K562 (cell line): ENCODE measurements around the gene CPT1A. TPM values are rescaled to one million over a fixed set of nuclear protein-coding genes. Genes with fewer than 3 reads are reported as not detected.
A peak's percentile ranks its signal among the peaks of the same experiment; 100 is the strongest.

Source experiments
- ATAC-seq: fragments of 200-7000 bp; cut with Tn5 transposase; 3 replicates; pipeline ENCODE4 v1.9.1; 2020; ENCODE audit warnings: moderate library complexity
- BruUV-seq: library from RNA; stranded (reverse); fragments of 400-500 nt; replicated peaks from 2 replicates; lab custom pipeline; 2021; lab: Mats Ljungman, UMichigan
- CTCF ChIA-PET: fragments of 300-600 bp; formaldehyde crosslinking; extraction: SDS; loops from one replicate; lab custom pipeline; 2021; ENCODE audit warnings: low intra/inter-chr PET ratio; lab: Yijun Ruan, JAX
- POLR2A ChIA-PET: fragments of 300-600, 350-650 bp; sonication (Branson Sonifier 250); formaldehyde crosslinking; extraction: SDS; loops from one replicate; lab custom pipeline; 2021; ENCODE audit warnings: antibody characterized with exemption, inconsistent platforms; lab: Yijun Ruan, JAX
- DNase-seq, 4 experiments: peaks; one replicate each; pipeline versions ENCODE4 v3.0.0 to v3.0.0-alpha.2; 2011 to 2018; ENCODE audit warnings: low spot score in 3 of 4, mixed read lengths in 3 of 4; ENCODE audit errors: extremely low read depth in 1 of 4
- FAIRE-seq: peaks from 2 replicates; lab custom pipeline; 2011; peaks lifted over from hg19 to GRCh38; lab: Jason Lieb, UNC
- H2AFZ ChIP-seq: 2 replicates; pipeline ENCODE4 v1.6.0; 2011; ENCODE audit warnings: low read depth, low read length, control low read depth, inconsistent platforms
- H3K27ac ChIP-seq: fragments of 200-600 bp; 3 replicates; pipeline ENCODE4 v1.8.0; 2011; ENCODE audit warnings: low read depth, mild to moderate bottlenecking, control low read depth, inconsistent platforms, low read length, moderate library complexity, mixed read lengths; ENCODE audit errors: extremely low read depth
- H3K27me3 ChIP-seq, 2 experiments: fragments of 300-600 bp in 1 of 2; 2 replicates in 1 of 2; 3 replicates in 1 of 2; pipeline versions ENCODE4 v1.6.0 to v1.8.0; 2011; ENCODE audit warnings: inconsistent platforms in 2 of 2, low read length in 2 of 2, mild to moderate bottlenecking in 1 of 2, mixed read lengths in 1 of 2, moderate library complexity in 1 of 2; ENCODE audit not compliant: control insufficient read depth in 2 of 2, insufficient read depth in 2 of 2
- H3K36me3 ChIP-seq: fragments of 300-600 bp; 3 replicates; pipeline ENCODE4 v1.8.0; 2011; ENCODE audit warnings: mild to moderate bottlenecking, low read length, inconsistent platforms; ENCODE audit not compliant: control insufficient read depth, insufficient read depth
- H3K4me1 ChIP-seq, 2 experiments: fragments of 200-600 bp in 1 of 2; replicated peaks in 1 of 2; 2 replicates in 1 of 2; 3 replicates in 1 of 2; pipeline versions ENCODE4 v1.5.1 to v1.8.0; 2011; ENCODE audit warnings: inconsistent platforms in 2 of 2, low read length in 2 of 2, mild to moderate bottlenecking in 1 of 2, mixed read lengths in 1 of 2, moderate library complexity in 1 of 2; ENCODE audit not compliant: control insufficient read depth in 2 of 2, insufficient read depth in 2 of 2
- H3K4me2 ChIP-seq: 2 replicates; pipeline ENCODE4 v1.6.1; 2011; ENCODE audit warnings: low read length, control low read depth, inconsistent platforms, mixed read lengths; ENCODE audit not compliant: insufficient read depth
- H3K4me3 ChIP-seq: fragments of 200-600 bp; sonication (generic), shearing (Covaris generic); 2 replicates; pipeline ENCODE4 v1.5.1; 2016; ENCODE audit warnings: control low read depth, inconsistent platforms
- H3K79me2 ChIP-seq: fragments of 200-600 bp; 3 replicates; pipeline ENCODE4 v1.8.0; 2011; ENCODE audit warnings: low read length, inconsistent platforms; ENCODE audit not compliant: control insufficient read depth, insufficient read depth
- H3K9ac ChIP-seq, 2 experiments: 2 replicates each; pipeline versions ENCODE4 v1.6.0 to v1.6.1; 2011; ENCODE audit warnings: low read depth in 2 of 2, low read length in 2 of 2, control low read depth in 1 of 2, inconsistent platforms in 1 of 2, mild to moderate bottlenecking in 1 of 2, mixed read lengths in 1 of 2; ENCODE audit not compliant: insufficient read depth in 1 of 2
- H3K9me1 ChIP-seq: one replicate; pipeline ENCODE4 v1.6.0; 2011; ENCODE audit warnings: inconsistent platforms, mild to moderate bottlenecking, low read length, moderate library complexity; ENCODE audit not compliant: control insufficient read depth, insufficient read depth
- H3K9me3 ChIP-seq: replicated peaks from 2 replicates; pipeline ENCODE4 v1.5.1; 2011; ENCODE audit warnings: low read depth, low read length, inconsistent platforms; ENCODE audit not compliant: control insufficient read depth, insufficient read depth
- H4K20me1 ChIP-seq: replicated peaks from 2 replicates; pipeline ENCODE4 v1.6.1; 2011; ENCODE audit warnings: low read length, inconsistent platforms, mixed read lengths; ENCODE audit not compliant: control insufficient read depth, insufficient read depth
- BRF2 ChIP-seq: IDR thresholded peaks from 3 replicates; pipeline ENCODE4 v1.6.1; 2011; ENCODE audit warnings: borderline replicate concordance, mild to moderate bottlenecking; ENCODE audit not compliant: insufficient read length, insufficient read depth
- CHD7 ChIP-seq: fragments of 200-600 bp; sonication (generic); IDR thresholded peaks from one replicate; pipeline ENCODE4 v1.6.1; 2012; ENCODE audit warnings: mild to moderate bottlenecking, low read depth, low read length, inconsistent platforms
- ELK1 ChIP-seq: sonication (generic); formaldehyde crosslinking; IDR thresholded peaks from 2 replicates; pipeline ENCODE4 v1.8.1; 2022; ENCODE audit warnings: missing genetic modification reagents
- MAX ChIP-seq: sonication (generic); formaldehyde crosslinking; IDR thresholded peaks from 2 replicates; pipeline ENCODE4 v1.9.0; 2022; ENCODE audit warnings: mild to moderate bottlenecking, missing genetic modification reagents
- MCM5 ChIP-seq: fragments of 450-650 bp; IDR thresholded peaks from 2 replicates; pipeline ENCODE4 v1.6.1; 2016; ENCODE audit warnings: low read depth
- NFXL1 ChIP-seq: fragments of 450-650 bp; formaldehyde crosslinking; IDR thresholded peaks from 2 replicates; pipeline ENCODE4 v1.4.0; 2021; ENCODE audit warnings: mild to moderate bottlenecking
- ZC3H8 ChIP-seq: fragments of 450-650 bp; IDR thresholded peaks from 2 replicates; pipeline ENCODE4 v1.6.1; 2017
- WGBS: fragments of 100-300 bp; shearing (Covaris generic); methylation state at CpG from one replicate; pipeline ENCODE4 v1.1.6; 2016; ENCODE audit warnings: low coverage, mixed read lengths; ENCODE audit not compliant: insufficient coverage; ENCODE audit errors: missing lambda C conversion rate; 5-methylcytosine and 5-hydroxymethylcytosine counted together
- in situ Hi-C: fragments of 300-500 bp; cut with MboI; formaldehyde crosslinking; loops from 4 replicates; pipeline ENCODE4 v1.15.0; 2018; ENCODE audit warnings: inconsistent platforms, mixed read lengths
- intact Hi-C: fragments of 100-400 bp; cut with micrococcal nuclease; formaldehyde crosslinking; loops from 2 replicates; pipeline ENCODE4 v1.14.2; 2022
- polyA plus RNA-seq, 8 experiments: library from polyadenylated mRNA; depleted of rRNA in 4 of 8; stranded (reverse) in 5 of 8; unstranded in 3 of 8; fragments of >200 nt; fragmentation: Nextera tagmentation in 2 of 8; fragmentation: Illumina TruSeq in 1 of 8; extraction: Ambion mirVana in 2 of 8; extraction: Trizol in 1 of 8; gene quantifications; 2 replicates each; pipeline versions ENCODE4 v1.2.1 to v1.2.3, GENCODE V29; 2011 to 2014; ENCODE audit warnings: inconsistent platforms in 1 of 8, missing spikeins in 1 of 8
- total RNA-seq, 7 experiments: library from RNA; depleted of rRNA in 6 of 7; stranded (reverse); fragments of >200 nt in 6 of 7; fragmentation: Illumina TruSeq in 2 of 7; extraction: Trizol in 2 of 7; gene quantifications; 2 replicates each; pipeline versions ENCODE4 v1.2.1 to v1.2.3, GENCODE V29; 2011 to 2021; ENCODE audit warnings: low replicate concordance in 1 of 7

CPT1A gene
- total and polyA plus RNA-seq, 9 of the 15 experiments (the other 6 are each of a cell fraction or from before 2014, with no cell fraction given) = 2.6 to 29.1 (median 12.3) TPM

- peaks cover 0 to 22% of the 10 kb centered on the region in 2 experiments; a peak in 3 of 5 replicates for H3K4me1 ChIP-seq
- peaks cover 28% of the 10 kb centered on the region for H3K36me3 ChIP-seq
- no peaks in the 10 kb centered on the region for H4K20me1 ChIP-seq
- 2% methylated on average over 15 of the region's 42 CpGs for WGBS
- BruUV-seq = no TSS peak
- ChIA-PET POLR2A (no interaction called here), CTCF (interaction anchor here (0.6 kb wide), 1 partner anchor 494 kb away, joined by 4 read pairs; no protein-coding TSS in a partner anchor)
- H3K4me2 ChIP-seq = peak within 1 kb of the TSS; percentile 73
- DNase-seq = peak; percentile 91 to 99 (median 99)
- peaks cover 13% of the 10 kb centered on the region for H3K79me2 ChIP-seq
- intact Hi-C loops (no loop called here), in situ Hi-C loops (no loop called here)
- H3K9me3 ChIP-seq = no peaks in the 10 kb centered on the region
- H3K27me3 ChIP-seq = no peaks in the 10 kb centered on the region
- ATAC-seq = peak; percentile 99
- H3K27ac ChIP-seq = peak within 1 kb of the TSS; percentile 91
- H3K9me1 ChIP-seq = no peaks in the 10 kb centered on the region
- H3K4me3 ChIP-seq = peak within 1 kb of the TSS; percentile 62
- peak; percentile 78 for FAIRE-seq
- H3K9ac ChIP-seq = peak within 1 kb of the TSS; percentile 57 to 90; a peak in 3 of 4 replicates
- H2AFZ ChIP-seq = peak within 1 kb of the TSS; percentile 96
- TF ChIP-seq MAX (CRISPR knock-in tag) = peak; percentile 79
- no peak for TF ChIP-seq NFXL1 (CRISPR knock-in tag)
- TF ChIP-seq MCM5 = no peak
- TF ChIP-seq BRF2 = no peak
- no peak for TF ChIP-seq ELK1 (CRISPR knock-in tag)
- TF ChIP-seq ZC3H8 = no peak
- TF ChIP-seq CHD7 = no peak
These were observed 90.3 kb downstream of the CPT1A start, which contains the start of gene TESMIN for GRCh38 chr11:68751331-68751856. Gene TESMIN, minus strand, starts transcription at chr11:68751520. Its CDS starts 860 bp downstream, at chr11:68750660.
